ENCODE results near the gene AOC3. TPM values are rescaled to one million over a fixed set of nuclear protein-coding genes. Genes with fewer than 3 reads are reported as not detected.

AOC3 gene
- polyA plus RNA-seq, 1 donor from 2014 or later = 0.35 TPM

DNA sequence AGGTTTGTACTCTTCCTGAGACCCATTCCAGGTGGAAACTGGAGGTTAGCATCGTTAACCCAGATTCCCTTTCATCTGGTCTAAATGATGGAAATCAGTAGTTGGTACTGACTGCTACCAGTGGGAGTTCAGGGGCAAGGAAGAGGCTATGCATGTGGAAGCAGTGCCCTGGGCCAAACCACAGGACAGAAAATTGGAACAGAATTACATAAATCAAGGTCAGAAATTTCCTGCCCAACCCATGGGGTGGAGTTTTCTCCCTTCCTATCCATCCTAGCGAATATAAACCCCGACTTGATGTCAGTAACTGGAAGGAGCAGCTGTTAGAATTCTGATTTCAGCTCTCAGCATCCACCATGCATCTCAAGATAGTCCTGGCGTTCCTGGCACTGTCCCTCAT is 6.7 kb upstream of the AOC3 start, which contains the start of gene AOC2:
Gene AOC2, plus strand, starts transcription at position 310 of the 400 bp plus-strand sequence. Its CDS starts 47 bp downstream, at position 357.
- Histone ChIP-seq H3K27me3 (ENCODE audit: insufficient read depth, low read depth, low read length) (no peaks in the 10 kb centered on the region), H3K9me3 (ENCODE audit: low read length) (no peaks in the 10 kb centered on the region), H4K20me1 (ENCODE audit: insufficient read depth) (no peaks in the 10 kb centered on the region), H3K27ac (ENCODE audit: low read length) (no peak within 1 kb of the TSS), H3K36me3 (ENCODE audit: insufficient read depth, low read length) (no peaks in the 10 kb centered on the region), H2AFZ (ENCODE audit: low read depth, low read length) (no peak within 1 kb of the TSS), H3K9ac (ENCODE audit: low read length) (no peak within 1 kb of the TSS), H3K9me2 (ENCODE audit: insufficient read depth, low read length) (no peaks in the 10 kb centered on the region), H3F3A (ENCODE audit: insufficient read depth, low read length, poor library complexity, severe bottlenecking) (no peaks in the 10 kb centered on the region), H3K4me2 (ENCODE audit: low read length) (no peak within 1 kb of the TSS), H3K4me3 (ENCODE audit: low read length) (no peak within 1 kb of the TSS), H3K79me2 (replicated peaks; ENCODE audit: insufficient read depth, low read length) (no peaks in the 10 kb centered on the region)
- TF ChIP-seq RAD21 (conservative IDR thresholded peaks at IDR 0.05) = no peak
- TF ChIP-seq, protein P1, sequence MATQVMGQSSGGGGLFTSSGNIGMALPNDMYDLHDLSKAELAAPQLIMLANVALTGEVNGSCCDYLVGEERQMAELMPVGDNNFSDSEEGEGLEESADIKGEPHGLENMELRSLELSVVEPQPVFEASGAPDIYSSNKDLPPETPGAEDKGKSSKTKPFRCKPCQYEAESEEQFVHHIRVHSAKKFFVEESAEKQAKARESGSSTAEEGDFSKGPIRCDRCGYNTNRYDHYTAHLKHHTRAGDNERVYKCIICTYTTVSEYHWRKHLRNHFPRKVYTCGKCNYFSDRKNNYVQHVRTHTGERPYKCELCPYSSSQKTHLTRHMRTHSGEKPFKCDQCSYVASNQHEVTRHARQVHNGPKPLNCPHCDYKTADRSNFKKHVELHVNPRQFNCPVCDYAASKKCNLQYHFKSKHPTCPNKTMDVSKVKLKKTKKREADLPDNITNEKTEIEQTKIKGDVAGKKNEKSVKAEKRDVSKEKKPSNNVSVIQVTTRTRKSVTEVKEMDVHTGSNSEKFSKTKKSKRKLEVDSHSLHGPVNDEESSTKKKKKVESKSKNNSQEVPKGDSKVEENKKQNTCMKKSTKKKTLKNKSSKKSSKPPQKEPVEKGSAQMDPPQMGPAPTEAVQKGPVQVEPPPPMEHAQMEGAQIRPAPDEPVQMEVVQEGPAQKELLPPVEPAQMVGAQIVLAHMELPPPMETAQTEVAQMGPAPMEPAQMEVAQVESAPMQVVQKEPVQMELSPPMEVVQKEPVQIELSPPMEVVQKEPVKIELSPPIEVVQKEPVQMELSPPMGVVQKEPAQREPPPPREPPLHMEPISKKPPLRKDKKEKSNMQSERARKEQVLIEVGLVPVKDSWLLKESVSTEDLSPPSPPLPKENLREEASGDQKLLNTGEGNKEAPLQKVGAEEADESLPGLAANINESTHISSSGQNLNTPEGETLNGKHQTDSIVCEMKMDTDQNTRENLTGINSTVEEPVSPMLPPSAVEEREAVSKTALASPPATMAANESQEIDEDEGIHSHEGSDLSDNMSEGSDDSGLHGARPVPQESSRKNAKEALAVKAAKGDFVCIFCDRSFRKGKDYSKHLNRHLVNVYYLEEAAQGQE (IDR thresholded peaks at IDR 0.05; ENCODE audit: borderline replicate concordance) = no peak
- no peak for TF ChIP-seq EZH2 (IDR thresholded peaks at IDR 0.05; ENCODE audit: borderline replicate concordance, insufficient read depth, low read length, poor library complexity, severe bottlenecking)
- TF ChIP-seq EP300 (conservative IDR thresholded peaks at IDR 0.05; ENCODE audit: poor library complexity, severe bottlenecking) = no peak
- no peak for TF ChIP-seq POLR2AphosphoS5 (IDR thresholded peaks at IDR 0.05)
- TF ChIP-seq, protein P2, sequence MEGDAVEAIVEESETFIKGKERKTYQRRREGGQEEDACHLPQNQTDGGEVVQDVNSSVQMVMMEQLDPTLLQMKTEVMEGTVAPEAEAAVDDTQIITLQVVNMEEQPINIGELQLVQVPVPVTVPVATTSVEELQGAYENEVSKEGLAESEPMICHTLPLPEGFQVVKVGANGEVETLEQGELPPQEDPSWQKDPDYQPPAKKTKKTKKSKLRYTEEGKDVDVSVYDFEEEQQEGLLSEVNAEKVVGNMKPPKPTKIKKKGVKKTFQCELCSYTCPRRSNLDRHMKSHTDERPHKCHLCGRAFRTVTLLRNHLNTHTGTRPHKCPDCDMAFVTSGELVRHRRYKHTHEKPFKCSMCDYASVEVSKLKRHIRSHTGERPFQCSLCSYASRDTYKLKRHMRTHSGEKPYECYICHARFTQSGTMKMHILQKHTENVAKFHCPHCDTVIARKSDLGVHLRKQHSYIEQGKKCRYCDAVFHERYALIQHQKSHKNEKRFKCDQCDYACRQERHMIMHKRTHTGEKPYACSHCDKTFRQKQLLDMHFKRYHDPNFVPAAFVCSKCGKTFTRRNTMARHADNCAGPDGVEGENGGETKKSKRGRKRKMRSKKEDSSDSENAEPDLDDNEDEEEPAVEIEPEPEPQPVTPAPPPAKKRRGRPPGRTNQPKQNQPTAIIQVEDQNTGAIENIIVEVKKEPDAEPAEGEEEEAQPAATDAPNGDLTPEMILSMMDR (IDR thresholded peaks at IDR 0.05; ENCODE audit: poor library complexity, severe bottlenecking) = no peak
- no peak for TF ChIP-seq TAF1 (IDR thresholded peaks at IDR 0.05; ENCODE audit: low read depth)
- no peak for TF ChIP-seq MXI1 (conservative IDR thresholded peaks at IDR 0.05; ENCODE audit: poor library complexity, severe bottlenecking)
- TF ChIP-seq SMC3 (conservative IDR thresholded peaks at IDR 0.05; ENCODE audit: poor library complexity) = no peak

DNA sequence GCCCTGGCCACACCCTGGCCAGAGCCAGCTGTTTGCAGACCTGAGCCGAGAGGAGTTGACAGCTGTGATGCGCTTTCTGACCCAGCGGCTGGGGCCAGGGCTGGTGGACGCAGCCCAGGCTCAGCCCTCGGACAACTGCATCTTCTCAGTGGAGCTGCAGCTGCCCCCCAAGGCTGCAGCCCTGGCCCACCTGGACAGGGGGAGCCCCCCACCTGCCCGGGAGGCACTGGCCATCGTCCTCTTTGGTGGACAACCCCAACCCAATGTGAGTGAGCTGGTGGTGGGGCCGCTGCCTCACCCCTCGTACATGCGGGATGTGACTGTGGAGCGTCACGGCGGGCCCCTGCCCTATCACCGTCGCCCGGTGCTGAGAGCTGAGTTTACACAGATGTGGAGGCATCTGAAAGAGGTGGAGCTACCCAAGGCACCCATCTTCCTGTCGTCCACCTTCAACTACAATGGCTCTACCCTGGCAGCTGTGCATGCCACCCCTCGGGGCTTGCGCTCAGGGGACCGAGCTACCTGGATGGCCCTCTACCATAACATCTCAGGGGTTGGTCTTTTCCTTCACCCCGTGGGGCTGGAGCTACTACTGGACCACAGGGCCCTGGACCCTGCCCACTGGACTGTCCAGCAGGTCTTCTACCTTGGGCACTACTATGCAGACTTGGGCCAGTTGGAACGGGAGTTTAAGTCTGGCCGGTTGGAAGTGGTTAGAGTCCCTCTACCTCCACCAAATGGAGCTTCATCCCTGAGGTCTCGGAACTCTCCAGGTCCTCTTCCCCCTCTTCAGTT is 6.0 kb upstream of the AOC3 start:
- H3K27ac ChIP-seq (ENCODE audit: low read length) = no peak overlapping the region
- H3K9me2 ChIP-seq (ENCODE audit: insufficient read depth, low read length) = no peaks in the 10 kb centered on the region
- H3K79me2 ChIP-seq (replicated peaks; ENCODE audit: insufficient read depth, low read length) = no peaks in the 10 kb centered on the region
- no peaks in the 10 kb centered on the region for H3F3A ChIP-seq (ENCODE audit: insufficient read depth, low read length, poor library complexity, severe bottlenecking)
- H3K36me3 ChIP-seq (ENCODE audit: insufficient read depth, low read length) = no peaks in the 10 kb centered on the region
- H2AFZ ChIP-seq (ENCODE audit: low read depth, low read length) = no peak overlapping the region
- no peaks in the 10 kb centered on the region for H4K20me1 ChIP-seq (ENCODE audit: insufficient read depth)
- no peak overlapping the region for H3K4me2 ChIP-seq (ENCODE audit: low read length)
- TF ChIP-seq, protein P1 (IDR thresholded peaks at IDR 0.05; ENCODE audit: borderline replicate concordance) = no peak
- no peak for TF ChIP-seq MXI1 (conservative IDR thresholded peaks at IDR 0.05; ENCODE audit: poor library complexity, severe bottlenecking)
- no peak overlapping the region for H3K9ac ChIP-seq (ENCODE audit: low read length)
- no peaks in the 10 kb centered on the region for H3K9me3 ChIP-seq (ENCODE audit: low read length)
- no peaks in the 10 kb centered on the region for H3K27me3 ChIP-seq (ENCODE audit: insufficient read depth, low read depth, low read length)
- H3K4me3 ChIP-seq (ENCODE audit: low read length) = no peak overlapping the region
